Mammary epithelial cell (primary cell): ENCODE measurements around the gene LHX2.

Experiments
- EZH2 ChIP-seq: IDR thresholded peaks from 2 replicates; pipeline ENCODE4 v1.6.1; 2012; ENCODE audit warnings: low read length, inconsistent platforms, borderline replicate concordance
- TF ChIP-seq, protein P1 (sequence below), 2 donors: IDR thresholded peaks in 1 of 2; conservative IDR thresholded peaks in 1 of 2; 2 replicates each; pipeline ENCODE4 v1.5.1; 2011 to 2012; ENCODE audit warnings: inconsistent platforms in 2 of 2, low read length in 2 of 2, mild to moderate bottlenecking in 2 of 2, control low read depth in 1 of 2, low read depth in 1 of 2; ENCODE audit not compliant: insufficient read depth in 1 of 2; ENCODE audit errors: extremely low read depth in 1 of 2

DNA sequence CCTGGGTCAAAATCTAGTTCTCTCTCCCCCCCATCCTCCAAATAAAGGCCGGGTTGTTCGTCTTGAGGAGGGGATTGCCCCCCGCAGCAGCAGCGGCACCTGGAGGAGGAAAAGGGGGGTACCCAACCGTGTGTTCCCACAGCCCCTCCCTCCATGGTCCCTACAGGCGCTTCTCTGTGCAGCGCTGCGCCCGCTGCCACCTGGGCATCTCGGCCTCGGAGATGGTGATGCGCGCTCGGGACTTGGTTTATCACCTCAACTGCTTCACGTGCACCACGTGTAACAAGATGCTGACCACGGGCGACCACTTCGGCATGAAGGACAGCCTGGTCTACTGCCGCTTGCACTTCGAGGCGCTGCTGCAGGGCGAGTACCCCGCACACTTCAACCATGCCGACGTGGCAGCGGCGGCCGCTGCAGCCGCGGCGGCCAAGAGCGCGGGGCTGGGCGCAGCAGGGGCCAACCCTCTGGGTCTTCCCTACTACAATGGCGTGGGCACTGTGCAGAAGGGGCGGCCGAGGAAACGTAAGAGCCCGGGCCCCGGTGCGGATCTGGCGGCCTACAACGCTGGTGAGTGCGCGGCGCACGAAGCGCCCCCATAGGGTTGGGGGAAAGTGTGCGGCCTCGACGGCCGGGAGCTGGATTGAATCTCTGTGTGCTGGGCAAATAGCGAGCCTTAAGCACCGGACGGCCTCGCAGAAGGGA lies 3.5 kb downstream of the LHX2 start:
- TF ChIP-seq EZH2: no peak
- TF ChIP-seq, protein P1, sequence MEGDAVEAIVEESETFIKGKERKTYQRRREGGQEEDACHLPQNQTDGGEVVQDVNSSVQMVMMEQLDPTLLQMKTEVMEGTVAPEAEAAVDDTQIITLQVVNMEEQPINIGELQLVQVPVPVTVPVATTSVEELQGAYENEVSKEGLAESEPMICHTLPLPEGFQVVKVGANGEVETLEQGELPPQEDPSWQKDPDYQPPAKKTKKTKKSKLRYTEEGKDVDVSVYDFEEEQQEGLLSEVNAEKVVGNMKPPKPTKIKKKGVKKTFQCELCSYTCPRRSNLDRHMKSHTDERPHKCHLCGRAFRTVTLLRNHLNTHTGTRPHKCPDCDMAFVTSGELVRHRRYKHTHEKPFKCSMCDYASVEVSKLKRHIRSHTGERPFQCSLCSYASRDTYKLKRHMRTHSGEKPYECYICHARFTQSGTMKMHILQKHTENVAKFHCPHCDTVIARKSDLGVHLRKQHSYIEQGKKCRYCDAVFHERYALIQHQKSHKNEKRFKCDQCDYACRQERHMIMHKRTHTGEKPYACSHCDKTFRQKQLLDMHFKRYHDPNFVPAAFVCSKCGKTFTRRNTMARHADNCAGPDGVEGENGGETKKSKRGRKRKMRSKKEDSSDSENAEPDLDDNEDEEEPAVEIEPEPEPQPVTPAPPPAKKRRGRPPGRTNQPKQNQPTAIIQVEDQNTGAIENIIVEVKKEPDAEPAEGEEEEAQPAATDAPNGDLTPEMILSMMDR (conservative IDR thresholded peaks at IDR 0.05 in 1 of 2, IDR thresholded peaks at IDR 0.05 in 1 of 2; ENCODE audit: extremely low read depth in 1 of 2, insufficient read depth in 1 of 2, low read depth in 1 of 2, low read length in 2 of 2): no peak
